Measurements from ENCODE around the gene ACAN.

ACAN gene

GRCh38 chr15:88877906-88878305, 74.7 kb downstream of the ACAN start:
- no peak for DNase-seq (ENCODE audit: low read depth in 2 of 2)

- DNase-seq (ENCODE audit: low read depth in 2 of 2), result peak in 1 of 2 donors; percentile 16
Observed at GRCh38 chr15:88878720-88879184, 75.5 kb downstream of the ACAN start.

- no peak for DNase-seq (ENCODE audit: low read depth in 2 of 2)
Observed at GRCh38 chr15:88880944-88881740, 77.9 kb downstream of the ACAN start.

GRCh38 chr15:88881775-88882174, 78.5 kb downstream of the ACAN start:
- DNase-seq (ENCODE audit: low read depth in 2 of 2), result no peak

- no peak for DNase-seq (ENCODE audit: low read depth in 2 of 2)
Observed at GRCh38 chr15:88882785-88883184, 79.5 kb downstream of the ACAN start.

GRCh38 chr15:88887068-88887580, 83.9 kb downstream of the ACAN start:
- no peak for DNase-seq (ENCODE audit: low read depth in 2 of 2)

- no peak for DNase-seq (ENCODE audit: low read depth in 2 of 2)
Observed at GRCh38 chr15:88888719-88889118, 85.5 kb downstream of the ACAN start.

- DNase-seq (ENCODE audit: low read depth in 2 of 2), result no peak
Observed at GRCh38 chr15:88890495-88890894, 87.3 kb downstream of the ACAN start.

- DNase-seq (ENCODE audit: low read depth in 2 of 2), result no peak
Observed at GRCh38 chr15:88891540-88892254, 88.5 kb downstream of the ACAN start.

GRCh38 chr15:88894348-88894818, 91.1 kb downstream of the ACAN start:
- peak; percentile 68 to 74 for DNase-seq (ENCODE audit: low read depth in 2 of 2)

- peak; percentile 62 to 63 for DNase-seq (ENCODE audit: low read depth in 2 of 2)
Observed at GRCh38 chr15:88894819-88895767, 91.9 kb downstream of the ACAN start, which contains the start of gene HAPLN3. TSS of gene HAPLN3 (minus strand) at chr15:88895544. CDS start at chr15:88887298, 8,246 bp downstream.

GRCh38 chr15:88896333-88897033, 93.2 kb downstream of the ACAN start:
- DNase-seq (ENCODE audit: low read depth in 2 of 2), result no peak

- DNase-seq (ENCODE audit: low read depth in 2 of 2), result no peak
Observed at GRCh38 chr15:88897142-88897455, 93.9 kb downstream of the ACAN start.

GRCh38 chr15:88897456-88898194, 94.4 kb downstream of the ACAN start:
- peak; percentile 71 to 75 for DNase-seq (ENCODE audit: low read depth in 2 of 2)

- no peak for DNase-seq (ENCODE audit: low read depth in 2 of 2)
Observed at GRCh38 chr15:88898736-88899135, 95.5 kb downstream of the ACAN start.

GRCh38 chr15:88899251-88899650, 96.0 kb downstream of the ACAN start:
- no peak for DNase-seq (ENCODE audit: low read depth in 2 of 2)

GRCh38 chr15:88900309-88900981, 97.2 kb downstream of the ACAN start:
- DNase-seq (ENCODE audit: low read depth in 2 of 2), result no peak

- no peak for DNase-seq (ENCODE audit: low read depth in 2 of 2)
Observed at GRCh38 chr15:88900982-88901418, 97.8 kb downstream of the ACAN start.

GRCh38 chr15:88901508-88902220, 98.4 kb downstream of the ACAN start:
- DNase-seq (ENCODE audit: low read depth in 2 of 2), result no peak
